T-helper 2 cell treated with Interferon-gamma antibody and Interleukin-4, amounts not matched to agents 5 μg/mL and 100 μg/mL, for 36 hours (primary cell): Measurements from ENCODE around the gene IBA57.

Source experiments
- DNase-seq: peaks from one replicate; pipeline ENCODE4 v3.0.0; 2021; ENCODE audit warnings: low spot score
- H3K27ac Mint-ChIP-seq: one replicate; pipeline ENCODE4 v1.8.0; 2021; ENCODE audit warnings: mild to moderate bottlenecking, mixed read lengths
- H3K27me3 Mint-ChIP-seq: one replicate; pipeline ENCODE4 v1.8.0; 2021; ENCODE audit warnings: low read depth, mixed read lengths
- H3K36me3 Mint-ChIP-seq: one replicate; pipeline ENCODE4 v1.8.0; 2021; ENCODE audit warnings: low read depth, mixed read lengths
- H3K4me1 Mint-ChIP-seq: one replicate; pipeline ENCODE4 v1.8.0; 2021; ENCODE audit warnings: low read depth, mixed read lengths
- H3K4me3 Mint-ChIP-seq: one replicate; pipeline ENCODE4 v1.8.0; 2022; ENCODE audit warnings: mild to moderate bottlenecking, moderate library complexity, mixed read lengths
- H3K9me3 Mint-ChIP-seq: one replicate; pipeline ENCODE4 v1.8.0; 2021; ENCODE audit warnings: mixed read lengths

Gene IBA57

GRCh38 chr1:228156941-228157728 lies 8.5 kb upstream of the IBA57 start:
- no peak for DNase-seq
- no peaks in the 10 kb centered on the region for H3K9me3 Mint-ChIP-seq
- H3K36me3 Mint-ChIP-seq, result no peaks in the 10 kb centered on the region
- peaks cover 10% of the 10 kb centered on the region for H3K4me1 Mint-ChIP-seq
- H3K27me3 Mint-ChIP-seq, result no peaks in the 10 kb centered on the region
- H3K27ac Mint-ChIP-seq, result no peak overlapping the region
- H3K4me3 Mint-ChIP-seq, result no peak overlapping the region

GRCh38 chr1:228157729-228158126 lies 7.9 kb upstream of the IBA57 start:
- H3K36me3 Mint-ChIP-seq, result no peaks in the 10 kb centered on the region
- no peaks in the 10 kb centered on the region for H3K27me3 Mint-ChIP-seq
- no peak overlapping the region for H3K27ac Mint-ChIP-seq
- H3K9me3 Mint-ChIP-seq, result no peaks in the 10 kb centered on the region
- DNase-seq, result no peak
- no peak overlapping the region for H3K4me3 Mint-ChIP-seq
- peaks cover 10% of the 10 kb centered on the region for H3K4me1 Mint-ChIP-seq

GRCh38 chr1:228158151-228159007 lies 7.2 kb upstream of the IBA57 start:
- no peak overlapping the region for H3K4me3 Mint-ChIP-seq
- DNase-seq, result no peak
- no peaks in the 10 kb centered on the region for H3K9me3 Mint-ChIP-seq
- no peaks in the 10 kb centered on the region for H3K36me3 Mint-ChIP-seq
- H3K27ac Mint-ChIP-seq, result no peak overlapping the region
- H3K4me1 Mint-ChIP-seq, result peaks cover 10% of the 10 kb centered on the region
- no peaks in the 10 kb centered on the region for H3K27me3 Mint-ChIP-seq

- H3K27me3 Mint-ChIP-seq, result no peaks in the 10 kb centered on the region
- H3K9me3 Mint-ChIP-seq, result no peaks in the 10 kb centered on the region
- no peak overlapping the region for H3K27ac Mint-ChIP-seq
- H3K4me3 Mint-ChIP-seq, result no peak overlapping the region
- no peaks in the 10 kb centered on the region for H3K36me3 Mint-ChIP-seq
- DNase-seq, result no peak
- peaks cover 11% of the 10 kb centered on the region for H3K4me1 Mint-ChIP-seq
Measured at GRCh38 chr1:228159008-228159665, 6.5 kb upstream of the IBA57 start.

GRCh38 chr1:228160201-228160761 lies 5.3 kb upstream of the IBA57 start:
- DNase-seq, result no peak
- Mint-ChIP-seq H3K4me1 (peaks cover 13% of the 10 kb centered on the region), H3K4me3 (no peak overlapping the region), H3K27me3 (no peaks in the 10 kb centered on the region), H3K36me3 (no peaks in the 10 kb centered on the region), H3K9me3 (no peaks in the 10 kb centered on the region), H3K27ac (no peak overlapping the region)

DNA sequence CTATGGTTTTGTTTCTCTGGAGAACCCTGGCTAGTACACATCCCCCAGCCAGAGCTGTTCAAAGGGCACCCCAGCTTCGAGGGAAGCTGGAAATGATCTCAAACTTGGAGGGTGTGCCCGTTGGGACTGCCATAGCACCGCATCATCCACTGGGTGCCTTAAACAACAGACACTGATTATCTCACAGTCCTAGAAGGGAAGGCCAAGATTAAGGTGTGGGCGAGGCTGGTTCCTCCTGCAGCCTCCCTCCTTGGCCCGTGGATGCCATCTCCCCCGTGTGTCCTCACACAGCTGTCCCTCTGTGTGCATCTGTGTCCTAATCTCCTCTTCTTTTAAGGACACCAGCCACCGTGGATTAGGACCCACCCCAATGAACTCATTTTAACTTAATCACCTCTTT lies 4.2 kb upstream of the IBA57 start:
- Mint-ChIP-seq H3K4me1 (peaks cover 13% of the 10 kb centered on the region), H3K27me3 (no peaks in the 10 kb centered on the region), H3K4me3 (no peak overlapping the region), H3K27ac (no peak overlapping the region), H3K9me3 (no peaks in the 10 kb centered on the region), H3K36me3 (no peaks in the 10 kb centered on the region)
- no peak for DNase-seq

GRCh38 chr1:228161866-228162265 lies 3.7 kb upstream of the IBA57 start:
- no peak overlapping the region for H3K27ac Mint-ChIP-seq
- H3K4me1 Mint-ChIP-seq, result peaks cover 18% of the 10 kb centered on the region
- no peak overlapping the region for H3K4me3 Mint-ChIP-seq
- no peaks in the 10 kb centered on the region for H3K9me3 Mint-ChIP-seq
- H3K27me3 Mint-ChIP-seq, result no peaks in the 10 kb centered on the region
- H3K36me3 Mint-ChIP-seq, result no peaks in the 10 kb centered on the region
- no peak for DNase-seq

DNA sequence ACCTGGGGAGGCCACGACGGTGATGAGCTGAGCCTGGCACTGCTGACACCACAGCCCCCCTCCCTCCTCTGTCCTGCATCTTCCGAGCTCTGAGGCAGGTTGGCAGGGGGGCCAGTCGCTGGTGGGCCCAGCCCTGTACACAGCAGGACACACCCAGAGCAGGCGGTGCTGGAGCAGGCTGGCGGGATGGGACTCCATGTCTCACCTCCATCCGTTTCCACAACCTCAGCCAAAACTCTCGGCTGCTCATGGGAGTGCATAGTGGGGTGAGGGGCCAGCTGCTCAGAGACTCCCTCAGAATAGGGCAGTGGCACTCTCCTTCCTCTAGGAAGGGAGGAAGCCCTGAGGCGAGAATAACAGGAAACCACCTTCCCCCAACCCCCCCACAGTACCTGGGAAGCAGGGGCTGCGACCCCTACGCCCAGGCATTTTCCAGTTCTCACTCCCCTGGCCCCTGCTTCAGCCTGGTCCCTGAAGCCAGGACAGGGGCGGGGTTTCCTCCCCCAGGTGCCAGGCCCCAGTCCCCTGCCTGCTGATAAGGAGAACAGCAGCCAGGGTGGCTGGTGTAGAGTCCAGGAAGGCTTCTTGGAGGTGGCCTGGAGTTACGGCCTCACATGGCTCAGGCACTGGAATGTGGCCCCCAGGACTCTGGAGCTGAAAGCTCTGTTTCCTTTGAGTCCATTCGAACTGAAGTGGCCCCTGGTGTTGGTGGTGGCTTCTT lies 3.2 kb upstream of the IBA57 start:
- H3K9me3 Mint-ChIP-seq, result no peaks in the 10 kb centered on the region
- H3K4me1 Mint-ChIP-seq, result peaks cover 18% of the 10 kb centered on the region
- DNase-seq, result no peak
- no peaks in the 10 kb centered on the region for H3K36me3 Mint-ChIP-seq
- no peak overlapping the region for H3K27ac Mint-ChIP-seq
- H3K4me3 Mint-ChIP-seq, result no peak overlapping the region
- no peaks in the 10 kb centered on the region for H3K27me3 Mint-ChIP-seq

GRCh38 chr1:228163007-228163753 lies 2.4 kb upstream of the IBA57 start:
- peaks cover 22% of the 10 kb centered on the region for H3K4me1 Mint-ChIP-seq
- no peaks in the 10 kb centered on the region for H3K9me3 Mint-ChIP-seq
- no peaks in the 10 kb centered on the region for H3K27me3 Mint-ChIP-seq
- H3K36me3 Mint-ChIP-seq, result no peaks in the 10 kb centered on the region
- DNase-seq, result no peak
- H3K4me3 Mint-ChIP-seq, result no peak overlapping the region
- H3K27ac Mint-ChIP-seq, result no peak overlapping the region

- Mint-ChIP-seq H3K36me3 (no peaks in the 10 kb centered on the region), H3K27me3 (no peaks in the 10 kb centered on the region), H3K4me3 (peak overlapping the region; percentile 90), H3K27ac (peak overlapping the region; percentile 86), H3K4me1 (peaks cover 22% of the 10 kb centered on the region), H3K9me3 (no peaks in the 10 kb centered on the region)
- no peak for DNase-seq
Measured at GRCh38 chr1:228163776-228164519, 1.7 kb upstream of the IBA57 start.

GRCh38 chr1:228164561-228165371 lies 838 bp upstream of the IBA57 start:
- H3K9me3 Mint-ChIP-seq, result no peaks in the 10 kb centered on the region
- H3K36me3 Mint-ChIP-seq, result no peaks in the 10 kb centered on the region
- no peak for DNase-seq
- H3K27ac Mint-ChIP-seq, result peak overlapping the region; percentile 97
- peak overlapping the region; percentile 90 for H3K4me3 Mint-ChIP-seq
- H3K27me3 Mint-ChIP-seq, result no peaks in the 10 kb centered on the region
- H3K4me1 Mint-ChIP-seq, result peaks cover 28% of the 10 kb centered on the region
